Large intestine (tissue), 3 donors: ENCODE measurements around the gene CHST15. TPM values are rescaled to one million over a fixed set of nuclear protein-coding genes. Genes with fewer than 3 reads are reported as not detected.
"Not testable (repeated sequence)": the region's sequence is repeated elsewhere in the genome, so short reads cannot be mapped to it uniquely, and the experiment has no call there.

Experiments used
- DNase-seq, 2 donors: peaks; one replicate each; pipeline versions ENCODE4 v3.0.0 to v3.0.0-alpha.2; 2013
- H3K27ac ChIP-seq: one replicate; pipeline ENCODE4 v1.5.1; 2013; ENCODE audit warnings: low read length
- H3K27me3 ChIP-seq: 2 replicates; pipeline ENCODE4 v1.6.1; 2013; ENCODE audit warnings: low read length; ENCODE audit not compliant: control insufficient read depth, insufficient read depth
- H3K36me3 ChIP-seq: 2 replicates; pipeline ENCODE4 v1.6.1; 2013; ENCODE audit warnings: low read length; ENCODE audit not compliant: control insufficient read depth, insufficient read depth
- H3K4me1 ChIP-seq: one replicate; pipeline ENCODE4 v1.6.1; 2013; ENCODE audit warnings: low read length; ENCODE audit not compliant: control insufficient read depth, insufficient read depth
- H3K4me3 ChIP-seq: one replicate; pipeline ENCODE4 v1.5.1; 2013; ENCODE audit warnings: low read length
- H3K9me3 ChIP-seq: one replicate; pipeline ENCODE4 v1.6.1; 2013; ENCODE audit warnings: mild to moderate bottlenecking, low read depth, low read length, moderate library complexity; ENCODE audit not compliant: control insufficient read depth
- WGBS: methylation state at CpG from one replicate; pipeline ENCODE4 v1.1.5; 2013; ENCODE audit warnings: low lambda C conversion rate; ENCODE audit not compliant: insufficient coverage; 5-methylcytosine and 5-hydroxymethylcytosine counted together
- polyA plus RNA-seq: library from polyadenylated mRNA; unstranded; fragments of 120-200 nt; gene quantifications from one replicate; pipeline ENCODE4 v1.2.1, GENCODE V29; 2013

CHST15 gene
- polyA plus RNA-seq, 1 donor, result 9.4 TPM

DNA sequence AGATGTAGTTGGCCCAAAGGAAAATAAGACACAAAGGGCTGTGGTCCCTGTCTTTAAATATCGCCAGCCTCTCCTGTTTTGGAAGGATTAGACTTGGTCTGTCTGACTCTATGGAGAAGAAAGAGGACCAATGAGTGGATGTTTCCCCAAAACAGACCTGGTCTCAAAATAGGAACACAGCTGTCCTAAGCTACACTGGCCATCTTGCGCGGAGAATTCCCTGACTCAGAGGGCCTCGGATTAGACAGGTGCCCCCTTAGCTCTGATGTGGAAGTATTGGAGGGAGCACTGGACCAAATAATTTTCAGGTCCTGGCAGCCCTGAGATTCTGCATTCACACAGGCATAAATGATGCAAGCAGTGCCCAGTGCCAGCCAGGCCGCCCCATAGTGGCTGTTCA, 56.1 kb downstream of the CHST15 start:
- WGBS, result 80% methylated on average over 1 of the region's 5 CpGs
- peaks cover 2% of the 10 kb centered on the region for H3K36me3 ChIP-seq
- no peaks in the 10 kb centered on the region for H3K4me1 ChIP-seq
- H3K9me3 ChIP-seq, result no peaks in the 10 kb centered on the region
- H3K27ac ChIP-seq, result no peak overlapping the region
- DNase-seq, result no peak
- H3K4me3 ChIP-seq, result no peak overlapping the region
- H3K27me3 ChIP-seq, result no peaks in the 10 kb centered on the region

- no peak overlapping the region for H3K27ac ChIP-seq
Observed at GRCh38 chr10:124036746-124037145, 56.7 kb downstream of the CHST15 start.

GRCh38 chr10:124035928-124036558, 57.4 kb downstream of the CHST15 start:
- Histone ChIP-seq H3K9me3 (no peaks in the 10 kb centered on the region), H3K4me1 (no peaks in the 10 kb centered on the region), H3K36me3 (peaks cover 2% of the 10 kb centered on the region)

More at GRCh38 chr10:124036746-124037145, 56.7 kb downstream of the CHST15 start:
- WGBS, result no CpG with 5 or more reads among the region's 8 CpGs
- no peak for DNase-seq
- H3K36me3 ChIP-seq, result peaks cover 2% of the 10 kb centered on the region
- H3K9me3 ChIP-seq, result no peaks in the 10 kb centered on the region
- no peaks in the 10 kb centered on the region for H3K27me3 ChIP-seq
- H3K4me3 ChIP-seq, result no peak overlapping the region
- no peaks in the 10 kb centered on the region for H3K4me1 ChIP-seq

DNA sequence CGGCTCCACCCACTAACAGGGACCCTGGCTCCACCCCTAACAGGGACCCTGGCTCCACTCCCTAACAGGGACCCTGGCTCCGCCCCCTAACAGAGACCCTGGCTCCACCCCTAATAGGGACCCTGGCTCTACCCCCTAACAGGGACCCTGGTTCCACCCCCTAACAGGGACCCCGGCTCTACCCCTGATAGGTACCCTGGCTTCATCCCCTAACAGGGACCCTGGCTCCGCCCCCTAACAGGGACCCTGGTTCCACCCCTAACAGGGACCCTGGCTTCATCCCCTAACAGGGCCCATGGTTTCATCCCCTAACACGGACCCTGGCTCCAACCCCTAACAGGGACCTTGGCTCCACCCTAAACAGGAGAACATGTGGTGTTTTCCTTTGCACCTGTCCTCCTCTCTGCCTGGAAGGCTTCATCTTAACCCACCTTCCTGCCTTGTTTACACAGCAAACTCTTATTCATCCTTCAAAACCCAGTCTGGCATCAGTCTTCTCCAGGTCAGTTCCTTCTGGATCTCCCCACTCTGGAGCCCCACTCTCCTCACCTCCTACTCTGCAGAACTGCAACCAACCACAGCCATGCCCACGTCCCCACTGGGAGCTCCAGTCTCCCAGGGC, 58.0 kb downstream of the CHST15 start:
- whole genome bisulfite sequencing, result 80% methylated on average over 1 of the region's 6 CpGs
- DNase-seq, result no peak
- peaks cover 2% of the 10 kb centered on the region for H3K36me3 ChIP-seq
- no peak overlapping the region for H3K27ac ChIP-seq
- H3K4me1 ChIP-seq, result no peaks in the 10 kb centered on the region
- peaks cover 6% of the 10 kb centered on the region for H3K27me3 ChIP-seq
- H3K9me3 ChIP-seq, result no peaks in the 10 kb centered on the region
- H3K4me3 ChIP-seq, result no peak overlapping the region

More at GRCh38 chr10:124035928-124036558, 57.4 kb downstream of the CHST15 start:
- DNase-seq, result peak; percentile 29
- Histone ChIP-seq H3K4me3 (no peak overlapping the region), H3K27ac (no peak overlapping the region), H3K27me3 (peaks cover 2% of the 10 kb centered on the region)
- WGBS, result no CpG with 5 or more reads among the region's 21 CpGs

DNA sequence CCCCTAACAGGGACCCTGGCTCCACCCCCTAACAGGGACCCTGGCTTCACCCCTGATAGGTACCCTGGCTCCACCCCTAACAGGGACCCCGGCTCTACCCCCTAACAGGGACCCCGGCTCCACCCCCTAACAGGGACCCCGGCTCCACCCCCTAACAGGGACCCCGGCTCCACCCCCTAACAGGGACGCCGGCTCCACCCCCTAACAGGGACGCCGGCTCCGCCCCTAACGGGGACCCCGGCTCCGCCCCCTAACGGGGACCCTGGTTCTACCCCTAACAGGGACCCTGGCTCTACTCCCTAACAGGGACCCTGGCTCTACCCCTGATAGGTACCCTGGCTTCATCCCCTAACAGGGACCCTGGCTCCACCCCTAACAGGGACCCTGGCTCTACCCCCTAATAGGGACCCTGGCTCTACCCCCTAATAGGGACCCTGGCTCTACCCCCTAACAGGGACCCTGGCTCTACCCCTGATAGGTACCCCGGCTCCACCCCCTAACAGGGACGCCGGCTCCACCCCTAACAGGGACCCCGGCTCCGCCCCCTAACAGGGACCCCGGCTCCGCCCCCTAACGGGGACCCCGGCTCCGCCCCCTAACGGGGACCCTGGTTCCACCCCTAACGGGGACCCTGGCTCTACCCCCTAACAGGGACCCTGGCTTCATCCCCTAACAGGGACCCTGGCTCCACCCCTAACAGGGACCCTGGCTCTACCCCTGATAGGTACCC, 58.7 kb downstream of the CHST15 start:
- not testable (repeated sequence) for H3K4me3 ChIP-seq, DNase-seq, H3K4me1 ChIP-seq, H3K27ac ChIP-seq, H3K36me3 ChIP-seq, H3K9me3 ChIP-seq
- WGBS, result no CpG with 5 or more reads among the region's 25 CpGs
- H3K27me3 ChIP-seq, result peaks cover 12% of the 10 kb centered on the region

DNA sequence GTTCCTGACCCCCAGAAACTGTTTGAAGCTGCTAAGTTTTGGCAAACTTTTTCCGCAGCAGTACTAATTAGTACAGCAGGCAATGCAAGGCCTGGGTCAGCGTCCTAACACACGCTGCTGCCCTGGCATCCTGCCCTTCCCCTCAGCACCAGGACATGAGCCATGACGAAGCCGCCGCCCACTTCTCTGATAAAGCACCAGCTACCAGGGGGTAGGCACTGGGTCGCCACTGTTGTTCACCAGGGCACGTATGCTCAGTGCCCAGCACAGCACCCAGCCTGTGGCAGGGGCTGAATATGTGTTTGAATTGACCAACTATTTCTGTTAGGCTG, 59.5 kb downstream of the CHST15 start:
- Histone ChIP-seq H3K4me3 (no peak overlapping the region), H3K9me3 (no peaks in the 10 kb centered on the region), H3K27me3 (peaks cover 14% of the 10 kb centered on the region), H3K4me1 (no peaks in the 10 kb centered on the region), H3K36me3 (peaks cover 4% of the 10 kb centered on the region), H3K27ac (no peak overlapping the region)
- DNase-seq, result no peak
- no CpG with 5 or more reads among the region's 8 CpGs for WGBS

DNA sequence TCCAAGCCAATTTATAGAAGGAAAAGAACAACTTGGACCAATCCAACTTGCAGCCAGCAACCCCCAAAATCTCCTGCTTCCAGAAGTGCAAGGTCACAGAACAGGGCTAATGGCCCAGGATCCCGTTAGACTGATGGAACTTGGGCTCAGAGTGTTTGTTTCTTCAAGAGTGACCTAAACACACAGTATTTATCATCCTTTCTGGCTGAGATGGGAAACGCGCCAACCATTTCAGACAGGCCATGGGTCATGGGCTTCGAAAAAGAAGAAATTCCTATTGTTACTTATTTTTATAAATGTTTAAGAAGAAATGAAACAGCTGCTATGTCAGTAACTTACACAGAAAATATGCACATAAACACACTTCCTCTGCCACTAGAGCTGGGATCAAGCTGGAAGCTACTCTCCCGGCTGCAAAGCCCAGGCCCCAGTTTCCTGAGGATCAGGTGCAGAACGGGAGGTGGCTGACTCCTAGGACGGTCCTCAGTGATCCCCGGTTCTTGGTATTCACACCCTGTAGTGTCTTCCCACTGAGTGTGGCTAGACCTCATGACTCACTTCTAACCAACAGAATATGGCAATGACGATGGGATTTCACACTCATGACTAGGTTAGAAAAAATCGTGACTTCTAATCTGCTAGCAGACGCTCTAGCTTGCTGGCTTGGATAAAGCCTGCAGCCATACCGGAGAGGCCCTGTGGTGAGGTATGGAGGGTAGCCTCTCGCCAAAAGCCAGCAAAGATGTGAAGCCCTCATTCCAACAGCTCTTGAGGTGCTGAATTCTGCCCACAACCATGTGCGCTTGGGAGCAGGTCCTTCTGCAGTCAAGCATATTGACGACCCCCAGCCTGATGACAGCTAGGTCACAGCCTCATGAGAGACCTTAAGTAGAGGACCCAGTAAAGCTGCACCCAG, 60.2 kb downstream of the CHST15 start:
- peaks cover 14% of the 10 kb centered on the region for H3K27me3 ChIP-seq
- H3K27ac ChIP-seq, result no peak overlapping the region
- peak in 1 of 2 donors; percentile 33 for DNase-seq
- H3K4me3 ChIP-seq, result no peak overlapping the region
- H3K36me3 ChIP-seq, result peaks cover 4% of the 10 kb centered on the region
- H3K9me3 ChIP-seq, result no peaks in the 10 kb centered on the region
- no CpG with 5 or more reads among the region's 15 CpGs for WGBS
- no peaks in the 10 kb centered on the region for H3K4me1 ChIP-seq

- H3K9me3 ChIP-seq, result no peaks in the 10 kb centered on the region
- H3K4me3 ChIP-seq, result no peak overlapping the region
- no peak overlapping the region for H3K27ac ChIP-seq
- no CpG with 5 or more reads among the region's 8 CpGs for WGBS
- H3K4me1 ChIP-seq, result peaks cover 4% of the 10 kb centered on the region
- H3K27me3 ChIP-seq, result peaks cover 14% of the 10 kb centered on the region
- no peak for DNase-seq
- peaks cover 4% of the 10 kb centered on the region for H3K36me3 ChIP-seq
Observed at GRCh38 chr10:124032087-124032935, 61.1 kb downstream of the CHST15 start.

- Histone ChIP-seq H3K36me3 (peaks cover 2% of the 10 kb centered on the region), H3K4me3 (no peak overlapping the region), H3K9me3 (no peaks in the 10 kb centered on the region), H3K27ac (no peak overlapping the region), H3K27me3 (peaks cover 14% of the 10 kb centered on the region), H3K4me1 (peaks cover 4% of the 10 kb centered on the region)
- WGBS, result no CpG with 5 or more reads among the region's 15 CpGs
- no peak for DNase-seq
Observed at GRCh38 chr10:124030492-124031110, 62.8 kb downstream of the CHST15 start.
